HepG2 (cell line): Measurements from ENCODE around the gene FAM131A. TPM values are rescaled to one million over a fixed set of nuclear protein-coding genes. Genes with fewer than 3 reads are reported as not detected.

ENCODE experiments used
- ATAC-seq: fragments of 200-7000 bp; cut with Tn5 transposase; 3 replicates; pipeline ENCODE4 v1.9.1; 2020; ENCODE audit warnings: mild to moderate bottlenecking, moderate library complexity
- BruUV-seq: library from RNA; stranded (reverse); fragments of 400-500 nt; replicated peaks from 2 replicates; lab custom pipeline; 2021; lab: Mats Ljungman, UMichigan
- CTCF ChIA-PET: fragments of 300-600 bp; formaldehyde crosslinking; extraction: SDS; loops from one replicate; lab custom pipeline; 2021; ENCODE audit warnings: low total read pairs, inconsistent platforms, low intra/inter-chr PET ratio; lab: Yijun Ruan, JAX
- POLR2A ChIA-PET: fragments of 350-600 bp; sonication (Branson Sonifier 250); formaldehyde crosslinking; loops from one replicate; lab custom pipeline; 2020; ENCODE audit warnings: antibody characterized with exemption, inconsistent platforms; lab: Yijun Ruan, JAX
- DNase-seq: peaks from one replicate; pipeline ENCODE4 v3.0.0-alpha.2; 2015; ENCODE audit warnings: low spot score
- FAIRE-seq: peaks from 3 replicates; lab custom pipeline; 2011; peaks lifted over from hg19 to GRCh38; lab: Jason Lieb, UNC
- H2AFZ ChIP-seq: one replicate; pipeline ENCODE4 v1.6.1; 2011; ENCODE audit warnings: low read length, inconsistent platforms
- H3K27ac ChIP-seq: fragments of 300-600 bp; 3 replicates; pipeline ENCODE4 v1.8.0; 2011; ENCODE audit warnings: mixed run types, mild to moderate bottlenecking, mixed read lengths, low read length, inconsistent platforms; ENCODE audit not compliant: insufficient read depth; ENCODE audit errors: extremely low read length
- H3K27me3 ChIP-seq, 2 experiments: fragments of 200-600 bp in 1 of 2; 2 replicates in 1 of 2; 3 replicates in 1 of 2; pipeline versions ENCODE4 v1.6.0 to v1.8.0; 2011; ENCODE audit warnings: low read length in 2 of 2, mild to moderate bottlenecking in 2 of 2, moderate library complexity in 2 of 2, inconsistent platforms in 1 of 2; ENCODE audit not compliant: insufficient read depth in 2 of 2, control insufficient read depth in 1 of 2
- H3K36me3 ChIP-seq, 2 experiments: fragments of 200-600 bp in 1 of 2; replicated peaks in 1 of 2; 2 replicates in 1 of 2; 3 replicates in 1 of 2; pipeline versions ENCODE4 v1.5.1 to v1.8.0; 2011; ENCODE audit warnings: low read length in 2 of 2, inconsistent platforms in 1 of 2; ENCODE audit not compliant: insufficient read depth in 2 of 2, control insufficient read depth in 1 of 2
- H3K4me1 ChIP-seq: 2 replicates; pipeline ENCODE4 v1.5.1; 2012; ENCODE audit warnings: low read length, inconsistent platforms; ENCODE audit not compliant: insufficient read depth
- H3K4me2 ChIP-seq: 2 replicates; pipeline ENCODE4 v1.6.0; 2011; ENCODE audit warnings: low read depth, low read length, inconsistent platforms
- H3K4me3 ChIP-seq, 3 experiments: fragments of 200-600 bp in 1 of 3; sonication (generic), shearing (Covaris generic) in 1 of 3; replicated peaks in 1 of 3; 2 replicates each; pipeline ENCODE4 v1.5.1; 2011 to 2016; ENCODE audit warnings: low read length in 3 of 3, inconsistent platforms in 2 of 3, low read depth in 2 of 3, mild to moderate bottlenecking in 2 of 3, control low read depth in 1 of 3, mixed read lengths in 1 of 3; ENCODE audit not compliant: insufficient read depth in 1 of 3
- H3K79me2 ChIP-seq: one replicate; pipeline ENCODE4 v1.6.1; 2011; ENCODE audit warnings: low read length, inconsistent platforms; ENCODE audit not compliant: insufficient read depth
- H3K9ac ChIP-seq: 2 replicates; pipeline ENCODE4 v1.6.0; 2011; ENCODE audit warnings: mild to moderate bottlenecking, low read depth, low read length, inconsistent platforms; ENCODE audit not compliant: insufficient read depth
- H3K9me3 ChIP-seq: 2 replicates; pipeline ENCODE4 v1.5.1; 2012; ENCODE audit warnings: mild to moderate bottlenecking, low read length
- H4K20me1 ChIP-seq: 2 replicates; pipeline ENCODE4 v1.6.0; 2011; ENCODE audit warnings: inconsistent platforms, mild to moderate bottlenecking, low read length, moderate library complexity; ENCODE audit not compliant: insufficient read depth
- ATAD3A ChIP-seq: sonication (generic); formaldehyde crosslinking; IDR thresholded peaks from 2 replicates; pipeline ENCODE4 v1.4.0; 2020; ENCODE audit warnings: missing genetic modification reagents
- CBX1 ChIP-seq: IDR thresholded peaks from one replicate; pipeline ENCODE4 v1.6.1; 2016; ENCODE audit warnings: antibody characterized with exemption, low read depth
- GATAD1 ChIP-seq: IDR thresholded peaks from 2 replicates; pipeline ENCODE4 v1.6.1; 2016; ENCODE audit warnings: missing genetic modification reagents, missing compliant biosample characterization
- GLI4 ChIP-seq: sonication (generic); formaldehyde crosslinking; IDR thresholded peaks from 2 replicates; pipeline ENCODE4 v1.5.1; 2020; ENCODE audit warnings: missing genetic modification reagents, mild to moderate bottlenecking, moderate library complexity, borderline replicate concordance
- HNRNPLL ChIP-seq: fragments of 200-400 bp; formaldehyde crosslinking; IDR thresholded peaks from 2 replicates; pipeline ENCODE4 v1.6.1; 2017; ENCODE audit warnings: mild to moderate bottlenecking, low read depth, low read length; ENCODE audit not compliant: poor library complexity, severe bottlenecking
- KMT2A ChIP-seq: sonication (generic); formaldehyde crosslinking; IDR thresholded peaks from 2 replicates; pipeline ENCODE4 v1.4.0; 2020; ENCODE audit warnings: missing genetic modification reagents
- NFYB ChIP-seq: sonication (generic); formaldehyde crosslinking; IDR thresholded peaks from 2 replicates; pipeline ENCODE4 v1.4.0; 2020; ENCODE audit warnings: missing genetic modification reagents
- RNF2 ChIP-seq: fragments of 450-650 bp; conservative IDR thresholded peaks from 2 replicates; pipeline ENCODE4 v1.6.1; 2016; ENCODE audit warnings: low read depth
- SRSF1 ChIP-seq: fragments of 200-400 bp; formaldehyde crosslinking; optimal IDR thresholded peaks from 2 replicates; pipeline ENCODE3; 2017; ENCODE audit warnings: mild to moderate bottlenecking, low read depth, low read length, moderate library complexity
- ZNF260 ChIP-seq: sonication (generic); formaldehyde crosslinking; IDR thresholded peaks from 2 replicates; pipeline ENCODE4 v1.4.0; 2020; ENCODE audit warnings: missing genetic modification reagents, low read depth, mild to moderate bottlenecking, borderline replicate concordance
- ZNF468 ChIP-seq: sonication (generic); formaldehyde crosslinking; IDR thresholded peaks from 2 replicates; pipeline ENCODE4 v1.8.0; 2022; ENCODE audit warnings: mild to moderate bottlenecking, moderate library complexity, missing genetic modification reagents
- ZNF549 ChIP-seq: sonication (generic); formaldehyde crosslinking; IDR thresholded peaks from 2 replicates; pipeline ENCODE4 v1.5.0; 2020; ENCODE audit warnings: missing genetic modification reagents
- ZNF614 ChIP-seq: IDR thresholded peaks from 2 replicates; pipeline ENCODE4 v1.6.1; 2018; ENCODE audit warnings: missing biosample characterization, missing genetic modification reagents, inconsistent platforms, borderline replicate concordance
- ZNF619 ChIP-seq: sonication (generic); formaldehyde crosslinking; IDR thresholded peaks from 2 replicates; pipeline ENCODE4 v1.4.0; 2020; ENCODE audit warnings: mild to moderate bottlenecking, missing genetic modification reagents
- ZNF83 ChIP-seq: sonication (generic); formaldehyde crosslinking; IDR thresholded peaks from 2 replicates; pipeline ENCODE4 v1.4.0; 2020; ENCODE audit warnings: missing genetic modification reagents, mild to moderate bottlenecking, borderline replicate concordance
- WGBS: methylation state at CpG from one replicate; pipeline ENCODE4 v1.1.6; 2017; ENCODE audit warnings: low lambda C conversion rate; 5-methylcytosine and 5-hydroxymethylcytosine counted together
- in situ Hi-C: cut with HindIII; loops from 2 replicates; pipeline ENCODE4 v1.10.0; 2017; ENCODE audit warnings: low pct_unique_long_range_greater_than_20kb; ENCODE audit not compliant: extremely low pct_ligation_motif_present
- intact Hi-C: fragments of 100-400 bp; cut with micrococcal nuclease; formaldehyde crosslinking; loops from one replicate; pipeline ENCODE4 v1.10.0; 2022; ENCODE audit not compliant: unreplicated experiment
- polyA plus RNA-seq, 8 experiments: library from polyadenylated mRNA; depleted of rRNA in 3 of 8; stranded (reverse) in 7 of 8; unstranded in 1 of 8; fragments of >200 nt; fragmentation: Illumina TruSeq in 4 of 8; extraction: Trizol in 4 of 8; gene quantifications; 2 replicates each; pipeline versions ENCODE4 v1.2.1 to v1.2.3, GENCODE V29; 2011 to 2016; ENCODE audit warnings: low read depth in 4 of 8, missing spikeins in 1 of 8, mixed read lengths in 1 of 8; ENCODE audit not compliant: insufficient read depth in 1 of 8
- total RNA-seq, 5 experiments: library from RNA; depleted of rRNA; stranded (reverse); fragments of >200 nt; fragmentation: Illumina TruSeq; extraction: Trizol; gene quantifications; 2 replicates each; pipeline ENCODE4 v1.2.3, GENCODE V29; 2016; ENCODE audit warnings: low read depth in 1 of 5
- TF ChIP-seq, protein P1 (sequence below): sonication (generic); formaldehyde crosslinking; IDR thresholded peaks from 2 replicates; pipeline ENCODE4 v1.8.0; 2022; ENCODE audit warnings: low read depth, missing genetic modification reagents
- TF ChIP-seq, protein P2 (sequence below): IDR thresholded peaks from 2 replicates; pipeline ENCODE4 v1.6.1; 2016; ENCODE audit warnings: control low read depth
- TF ChIP-seq, protein P3 (sequence below): sonication (generic); formaldehyde crosslinking; IDR thresholded peaks from 2 replicates; pipeline ENCODE4 v1.5.0; 2020; ENCODE audit warnings: mild to moderate bottlenecking, missing genetic modification reagents
- TF ChIP-seq, protein P4 (sequence below): sonication (generic); formaldehyde crosslinking; IDR thresholded peaks from 2 replicates; pipeline ENCODE4 v1.5.0; 2020; ENCODE audit warnings: mild to moderate bottlenecking, low read depth, missing genetic modification reagents, borderline replicate concordance

Gene FAM131A
- total and polyA plus RNA-seq, 2 of the 13 experiments (the other 11 are each of a cell fraction or from before 2014, with no cell fraction given) = 9.2 to 9.3 TPM

DNA sequence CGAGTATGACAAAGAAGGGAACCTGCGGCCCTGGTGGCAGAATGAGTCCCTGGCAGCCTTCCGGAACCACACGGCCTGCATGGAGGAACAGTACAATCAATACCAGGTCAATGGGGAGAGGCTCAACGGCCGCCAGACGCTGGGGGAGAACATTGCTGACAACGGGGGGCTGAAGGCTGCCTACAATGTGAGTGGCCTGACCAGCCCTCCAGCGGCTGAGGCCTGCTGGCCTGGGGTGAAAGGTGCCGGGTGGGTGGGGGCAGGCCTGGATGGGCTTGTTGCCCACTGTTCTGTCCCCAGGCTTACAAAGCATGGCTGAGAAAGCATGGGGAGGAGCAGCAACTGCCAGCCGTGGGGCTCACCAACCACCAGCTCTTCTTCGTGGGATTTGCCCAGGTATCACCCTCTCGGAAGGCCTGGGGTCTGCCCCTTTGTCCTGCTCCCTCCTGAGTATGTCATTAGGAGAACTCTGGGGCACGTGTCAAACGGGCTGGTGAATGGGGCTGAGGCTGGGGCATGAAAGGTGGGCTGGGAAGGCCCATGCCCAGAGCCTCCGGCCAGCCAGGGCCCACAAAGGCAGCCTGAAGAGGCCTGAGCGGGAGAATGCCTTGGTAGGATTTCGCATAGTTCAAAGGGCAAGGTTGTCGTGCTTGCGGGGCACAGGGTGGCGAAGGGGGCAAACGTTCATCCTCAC is 46.2 kb upstream of the FAM131A start:
- intact Hi-C loops = loop anchor here (5.0 kb wide), 1 partner anchor 251 kb away; no protein-coding TSS in a partner anchor
- POLR2A ChIA-PET = interaction anchor here (0.7 to 1.1 kb wide), 4 partner anchors 24 to 106 kb away, joined by 3 to 4 read pairs (median 3); partner anchors contain the start of gene ABCF3
- no peak for FAIRE-seq
- Histone ChIP-seq H3K4me3 (peak overlapping the region; percentile 33 to 59 (median 45); a peak in 4 of 6 replicates), H3K4me1 (peaks cover 52% of the 10 kb centered on the region), H3K36me3 (no peaks in the 10 kb centered on the region), H3K9me3 (no peaks in the 10 kb centered on the region), H3K9ac (no peak overlapping the region; the same call in 1 of the 2 replicates), H3K27ac (no peak overlapping the region), H3K79me2 (no peaks in the 10 kb centered on the region), H4K20me1 (no peaks in the 10 kb centered on the region), H3K27me3 (peaks cover 3 to 12% of the 10 kb centered on the region in 2 experiments; a peak in 3 of 5 replicates), H3K4me2 (peak overlapping the region; percentile 67), H2AFZ (no peak overlapping the region)
- peak; percentile 39 for ATAC-seq
- no peak for DNase-seq
- CTCF ChIA-PET = no interaction called here
- WGBS = 17% methylated on average over 7 of the region's 22 CpGs
- no TSS peak for BruUV-seq
- in situ Hi-C loops = no loop called here
- TF ChIP-seq, protein P1, sequence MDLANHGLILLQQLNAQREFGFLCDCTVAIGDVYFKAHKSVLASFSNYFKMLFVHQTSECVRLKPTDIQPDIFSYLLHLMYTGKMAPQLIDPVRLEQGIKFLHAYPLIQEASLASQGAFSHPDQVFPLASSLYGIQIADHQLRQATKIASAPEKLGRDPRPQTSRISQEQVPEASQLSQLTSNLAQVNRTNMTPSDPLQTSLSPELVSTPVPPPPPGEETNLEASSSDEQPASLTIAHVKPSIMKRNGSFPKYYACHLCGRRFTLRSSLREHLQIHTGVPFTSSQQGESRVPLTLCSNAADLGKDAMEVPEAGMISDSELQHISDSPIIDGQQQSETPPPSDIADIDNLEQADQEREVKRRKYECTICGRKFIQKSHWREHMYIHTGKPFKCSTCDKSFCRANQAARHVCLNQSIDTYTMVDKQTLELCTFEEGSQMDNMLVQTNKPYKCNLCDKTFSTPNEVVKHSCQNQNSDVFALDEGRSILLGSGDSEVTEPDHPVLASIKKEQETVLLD (CRISPR knock-in tag) = no peak
- no peak for TF ChIP-seq ZNF83
- TF ChIP-seq, protein P2, sequence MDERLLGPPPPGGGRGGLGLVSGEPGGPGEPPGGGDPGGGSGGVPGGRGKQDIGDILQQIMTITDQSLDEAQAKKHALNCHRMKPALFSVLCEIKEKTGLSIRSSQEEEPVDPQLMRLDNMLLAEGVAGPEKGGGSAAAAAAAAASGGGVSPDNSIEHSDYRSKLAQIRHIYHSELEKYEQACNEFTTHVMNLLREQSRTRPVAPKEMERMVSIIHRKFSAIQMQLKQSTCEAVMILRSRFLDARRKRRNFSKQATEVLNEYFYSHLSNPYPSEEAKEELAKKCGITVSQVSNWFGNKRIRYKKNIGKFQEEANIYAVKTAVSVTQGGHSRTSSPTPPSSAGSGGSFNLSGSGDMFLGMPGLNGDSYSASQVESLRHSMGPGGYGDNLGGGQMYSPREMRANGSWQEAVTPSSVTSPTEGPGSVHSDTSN = no peak
- TF ChIP-seq NFYB (CRISPR knock-in tag) = no peak
- no peak for TF ChIP-seq HNRNPLL
- no peak for TF ChIP-seq ZNF619 (CRISPR knock-in tag)
- TF ChIP-seq ZNF549 (CRISPR knock-in tag) = no peak
- TF ChIP-seq ZNF260 (CRISPR knock-in tag) = no peak
- TF ChIP-seq ATAD3A (CRISPR knock-in tag) = no peak
- no peak for TF ChIP-seq RNF2
- no peak for TF ChIP-seq GLI4 (CRISPR knock-in tag)
- no peak for TF ChIP-seq ZNF614 (CRISPR knock-in tag)
- TF ChIP-seq, protein P3, sequence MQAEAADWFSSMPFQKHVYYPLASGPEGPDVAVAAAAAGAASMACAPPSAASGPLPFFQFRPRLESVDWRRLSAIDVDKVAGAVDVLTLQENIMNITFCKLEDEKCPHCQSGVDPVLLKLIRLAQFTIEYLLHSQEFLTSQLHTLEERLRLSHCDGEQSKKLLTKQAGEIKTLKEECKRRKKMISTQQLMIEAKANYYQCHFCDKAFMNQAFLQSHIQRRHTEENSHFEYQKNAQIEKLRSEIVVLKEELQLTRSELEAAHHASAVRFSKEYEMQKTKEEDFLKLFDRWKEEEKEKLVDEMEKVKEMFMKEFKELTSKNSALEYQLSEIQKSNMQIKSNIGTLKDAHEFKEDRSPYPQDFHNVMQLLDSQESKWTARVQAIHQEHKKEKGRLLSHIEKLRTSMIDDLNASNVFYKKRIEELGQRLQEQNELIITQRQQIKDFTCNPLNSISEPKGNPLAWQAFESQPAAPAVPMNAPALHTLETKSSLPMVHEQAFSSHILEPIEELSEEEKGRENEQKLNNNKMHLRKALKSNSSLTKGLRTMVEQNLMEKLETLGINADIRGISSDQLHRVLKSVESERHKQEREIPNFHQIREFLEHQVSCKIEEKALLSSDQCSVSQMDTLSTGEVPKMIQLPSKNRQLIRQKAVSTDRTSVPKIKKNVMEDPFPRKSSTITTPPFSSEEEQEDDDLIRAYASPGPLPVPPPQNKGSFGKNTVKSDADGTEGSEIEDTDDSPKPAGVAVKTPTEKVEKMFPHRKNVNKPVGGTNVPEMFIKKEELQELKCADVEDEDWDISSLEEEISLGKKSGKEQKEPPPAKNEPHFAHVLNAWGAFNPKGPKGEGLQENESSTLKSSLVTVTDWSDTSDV (CRISPR knock-in tag) = no peak
- TF ChIP-seq CBX1 = no peak
- no peak for TF ChIP-seq SRSF1
- TF ChIP-seq ZNF468 (CRISPR knock-in tag) = no peak
- no peak for TF ChIP-seq KMT2A
- TF ChIP-seq, protein P4, sequence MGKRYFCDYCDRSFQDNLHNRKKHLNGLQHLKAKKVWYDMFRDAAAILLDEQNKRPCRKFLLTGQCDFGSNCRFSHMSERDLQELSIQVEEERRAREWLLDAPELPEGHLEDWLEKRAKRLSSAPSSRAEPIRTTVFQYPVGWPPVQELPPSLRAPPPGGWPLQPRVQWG (CRISPR knock-in tag) = no peak
- no peak for TF ChIP-seq GATAD1 (CRISPR knock-in tag)
